Large intestine (tissue), 3 donors: ENCODE results near the gene PHF21B. TPM values are rescaled to one million over a fixed set of nuclear protein-coding genes. Genes with fewer than 3 reads are reported as not detected.
"Not testable (repeated sequence)": the region's sequence is repeated elsewhere in the genome, so short reads cannot be mapped to it uniquely, and the experiment has no call there.

Source experiments
- DNase-seq, 2 donors: peaks; one replicate each; pipeline versions ENCODE4 v3.0.0 to v3.0.0-alpha.2; 2013
- H3K27ac ChIP-seq: one replicate; pipeline ENCODE4 v1.5.1; 2013; ENCODE audit warnings: low read length
- H3K27me3 ChIP-seq: 2 replicates; pipeline ENCODE4 v1.6.1; 2013; ENCODE audit warnings: low read length; ENCODE audit not compliant: control insufficient read depth, insufficient read depth
- H3K36me3 ChIP-seq: 2 replicates; pipeline ENCODE4 v1.6.1; 2013; ENCODE audit warnings: low read length; ENCODE audit not compliant: control insufficient read depth, insufficient read depth
- H3K4me1 ChIP-seq: one replicate; pipeline ENCODE4 v1.6.1; 2013; ENCODE audit warnings: low read length; ENCODE audit not compliant: control insufficient read depth, insufficient read depth
- H3K4me3 ChIP-seq: one replicate; pipeline ENCODE4 v1.5.1; 2013; ENCODE audit warnings: low read length
- H3K9me3 ChIP-seq: one replicate; pipeline ENCODE4 v1.6.1; 2013; ENCODE audit warnings: mild to moderate bottlenecking, low read depth, low read length, moderate library complexity; ENCODE audit not compliant: control insufficient read depth
- WGBS: methylation state at CpG from one replicate; pipeline ENCODE4 v1.1.5; 2013; ENCODE audit warnings: low lambda C conversion rate; ENCODE audit not compliant: insufficient coverage; 5-methylcytosine and 5-hydroxymethylcytosine counted together
- polyA plus RNA-seq: library from polyadenylated mRNA; unstranded; fragments of 120-200 nt; gene quantifications from one replicate; pipeline ENCODE4 v1.2.1, GENCODE V29; 2013

Gene PHF21B
- polyA plus RNA-seq, 1 donor, result 0.63 TPM

- Histone ChIP-seq H3K4me1 (no peaks in the 10 kb centered on the region), H3K36me3 (no peaks in the 10 kb centered on the region), H3K27me3 (no peaks in the 10 kb centered on the region), H3K27ac (no peak overlapping the region), H3K9me3 (no peaks in the 10 kb centered on the region), H3K4me3 (no peak overlapping the region)
- DNase-seq, result no peak
- WGBS, result no CpG with 5 or more reads among the region's 13 CpGs
Observed at GRCh38 chr22:44859641-44860040, 150.2 kb downstream of the PHF21B start.

DNA sequence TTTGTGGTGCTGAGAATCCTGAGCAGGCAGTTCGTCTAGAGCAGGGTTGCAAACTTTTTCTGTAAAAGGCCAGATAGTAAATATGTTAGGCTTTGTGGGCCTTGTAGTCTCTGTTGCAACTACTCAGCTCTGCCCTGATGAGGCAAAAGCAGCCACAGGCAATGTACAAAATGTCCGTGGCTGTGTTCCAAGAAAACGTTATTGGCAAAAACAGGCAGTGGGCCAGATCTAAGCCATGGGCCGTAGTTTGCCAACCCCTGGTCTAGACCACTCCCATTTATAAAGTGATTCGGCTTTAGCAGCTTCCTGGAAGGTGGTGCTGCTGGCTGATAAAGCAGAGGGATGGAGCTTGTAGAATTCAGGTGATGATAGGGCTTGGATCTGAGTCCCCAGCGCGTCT, 151.0 kb downstream of the PHF21B start:
- H3K27ac ChIP-seq, H3K36me3 ChIP-seq, H3K27me3 ChIP-seq, H3K4me3 ChIP-seq, H3K4me1 ChIP-seq, H3K9me3 ChIP-seq, DNase-seq: not testable (repeated sequence)
- no CpG with 5 or more reads among the region's 7 CpGs for WGBS

DNA sequence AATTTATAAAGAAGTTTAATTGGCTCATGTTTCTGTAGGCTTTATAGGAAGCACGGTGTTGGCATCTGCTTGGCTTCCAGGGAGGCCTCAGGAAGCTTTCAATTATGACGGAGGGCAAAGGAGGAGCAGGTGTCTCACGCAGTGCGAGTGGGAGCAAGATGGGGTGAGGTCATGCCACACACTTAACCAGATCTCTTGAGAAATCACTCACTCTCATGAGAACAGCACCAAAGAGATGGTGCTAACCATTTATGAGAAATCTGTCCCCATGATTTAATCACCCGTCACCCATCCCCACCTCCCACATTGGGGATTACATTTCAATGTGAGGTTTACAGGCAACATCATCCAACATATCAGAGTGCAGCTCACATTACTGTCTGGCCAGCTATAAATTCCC, 153.9 kb downstream of the PHF21B start:
- Histone ChIP-seq H3K4me3 (no peak overlapping the region), H3K27ac (no peak overlapping the region), H3K4me1 (no peaks in the 10 kb centered on the region), H3K9me3 (no peaks in the 10 kb centered on the region), H3K27me3 (no peaks in the 10 kb centered on the region), H3K36me3 (no peaks in the 10 kb centered on the region)
- WGBS, result no CpG with 5 or more reads among the region's 5 CpGs
- no peak for DNase-seq

DNA sequence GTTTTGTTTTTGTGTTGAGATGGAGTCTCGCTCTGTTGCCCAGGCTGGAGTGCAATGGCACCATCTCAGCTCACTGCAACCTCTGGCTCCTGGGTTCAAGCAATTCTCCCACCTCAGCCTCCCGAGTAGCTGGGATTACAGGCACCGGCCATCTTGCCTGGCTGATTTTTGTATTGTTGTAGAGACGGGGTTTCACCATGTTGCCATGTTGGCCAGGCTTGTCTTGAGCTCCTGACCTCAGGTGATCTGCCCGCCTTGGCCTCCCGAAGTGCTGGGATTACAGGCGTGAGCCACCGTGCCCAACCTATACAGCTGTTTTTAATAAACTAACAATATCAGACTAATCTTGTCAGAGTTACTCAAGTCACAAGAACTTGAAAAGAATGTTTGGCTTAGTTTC, 155.2 kb downstream of the PHF21B start:
- H3K4me3 ChIP-seq, H3K4me1 ChIP-seq, DNase-seq, H3K27ac ChIP-seq, H3K9me3 ChIP-seq, H3K27me3 ChIP-seq, H3K36me3 ChIP-seq: not testable (repeated sequence)
- no CpG with 5 or more reads among the region's 8 CpGs for WGBS

- DNase-seq, result no peak
- Histone ChIP-seq H3K4me1 (no peaks in the 10 kb centered on the region), H3K36me3 (no peaks in the 10 kb centered on the region), H3K27ac (no peak overlapping the region), H3K27me3 (no peaks in the 10 kb centered on the region), H3K9me3 (no peaks in the 10 kb centered on the region), H3K4me3 (no peak overlapping the region)
- WGBS, result 20% methylated on average over 1 of the region's 6 CpGs
Observed at GRCh38 chr22:44850946-44851345, 158.9 kb downstream of the PHF21B start.

DNA sequence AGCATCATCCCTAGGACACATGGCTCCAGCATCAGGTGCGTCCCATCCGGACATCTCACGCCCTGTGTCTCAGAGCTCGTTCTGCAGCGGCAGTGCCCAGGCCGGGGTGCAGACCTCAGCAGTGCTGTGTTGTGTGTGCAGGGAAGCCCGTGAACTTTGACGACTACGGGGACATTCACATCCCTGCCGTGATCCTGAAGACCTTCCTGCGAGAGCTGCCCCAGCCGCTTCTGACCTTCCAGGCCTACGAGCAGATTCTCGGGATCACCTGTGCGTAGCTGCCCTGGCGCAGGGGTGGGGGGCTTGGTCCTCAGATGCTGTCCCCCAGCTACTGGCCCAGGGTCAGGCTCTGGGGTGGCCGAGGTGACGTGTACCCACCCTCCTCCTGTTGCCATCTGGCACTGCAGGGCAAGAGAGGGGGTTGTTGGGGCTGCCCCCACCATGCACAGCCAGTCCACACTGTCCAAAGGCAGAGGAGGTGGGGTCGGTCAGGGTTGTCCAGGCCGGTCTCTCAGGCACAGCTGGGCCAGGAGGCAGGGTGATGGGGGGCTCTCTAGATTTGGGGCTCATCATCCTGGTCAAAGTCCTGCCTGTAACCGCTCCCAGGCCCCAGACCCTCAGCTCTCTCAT, 160.9 kb downstream of the PHF21B start:
- H3K27ac ChIP-seq, result no peak overlapping the region
- H3K9me3 ChIP-seq, result no peaks in the 10 kb centered on the region
- H3K36me3 ChIP-seq, result no peaks in the 10 kb centered on the region
- WGBS, result no CpG with 5 or more reads among the region's 21 CpGs
- H3K4me3 ChIP-seq, result no peak overlapping the region
- DNase-seq, result no peak
- H3K4me1 ChIP-seq, result no peaks in the 10 kb centered on the region
- H3K27me3 ChIP-seq, result no peaks in the 10 kb centered on the region

DNA sequence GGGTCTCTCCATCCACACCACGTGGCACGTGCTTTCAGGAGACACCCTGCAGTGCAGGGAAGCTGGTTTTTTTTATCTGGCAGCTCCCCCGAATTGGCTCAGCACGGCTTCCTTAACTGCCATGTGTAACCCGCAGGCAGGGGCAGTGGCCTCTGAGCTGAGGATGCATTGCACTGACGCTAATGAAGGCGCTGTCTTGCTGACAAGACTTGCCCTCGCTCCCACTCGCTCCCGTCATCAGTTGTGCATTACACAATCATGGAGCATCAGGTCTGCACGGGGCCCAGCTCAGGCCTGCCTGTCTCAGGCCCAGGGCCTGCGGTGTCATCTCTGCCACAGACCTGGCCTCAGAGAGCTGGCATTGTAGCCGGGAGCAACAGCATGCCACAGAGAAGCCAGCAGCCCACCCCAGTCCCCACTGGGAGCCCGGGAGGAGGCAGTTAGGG, 161.5 kb downstream of the PHF21B start:
- no CpG with 5 or more reads among the region's 14 CpGs for WGBS
- Histone ChIP-seq H3K27me3 (no peaks in the 10 kb centered on the region), H3K4me3 (no peak overlapping the region), H3K9me3 (no peaks in the 10 kb centered on the region), H3K4me1 (no peaks in the 10 kb centered on the region), H3K36me3 (no peaks in the 10 kb centered on the region), H3K27ac (no peak overlapping the region)
- DNase-seq, result no peak

DNA sequence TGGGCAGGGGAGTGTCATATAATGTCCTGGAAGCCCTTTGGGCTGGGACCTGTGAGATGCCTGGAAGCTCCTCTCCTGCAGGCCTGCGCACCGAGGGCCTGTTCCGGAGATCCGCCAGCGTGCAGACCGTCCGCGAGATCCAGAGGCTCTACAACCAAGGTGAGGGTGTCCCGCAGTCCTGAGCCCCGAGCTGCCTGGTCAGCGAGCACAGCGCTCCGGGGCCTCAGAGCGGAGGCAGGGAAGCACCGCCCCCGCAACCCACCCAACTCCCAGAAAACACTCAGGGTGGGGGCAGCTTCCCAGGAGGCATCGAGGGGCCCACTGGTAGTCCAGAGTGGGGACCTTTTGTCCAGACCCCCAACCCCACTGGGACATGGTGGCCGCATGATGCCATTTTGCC, 161.9 kb downstream of the PHF21B start:
- Histone ChIP-seq H3K4me3 (no peak overlapping the region), H3K27me3 (no peaks in the 10 kb centered on the region), H3K9me3 (no peaks in the 10 kb centered on the region), H3K27ac (no peak overlapping the region), H3K4me1 (no peaks in the 10 kb centered on the region), H3K36me3 (no peaks in the 10 kb centered on the region)
- DNase-seq, result no peak
- no CpG with 5 or more reads among the region's 18 CpGs for WGBS

DNA sequence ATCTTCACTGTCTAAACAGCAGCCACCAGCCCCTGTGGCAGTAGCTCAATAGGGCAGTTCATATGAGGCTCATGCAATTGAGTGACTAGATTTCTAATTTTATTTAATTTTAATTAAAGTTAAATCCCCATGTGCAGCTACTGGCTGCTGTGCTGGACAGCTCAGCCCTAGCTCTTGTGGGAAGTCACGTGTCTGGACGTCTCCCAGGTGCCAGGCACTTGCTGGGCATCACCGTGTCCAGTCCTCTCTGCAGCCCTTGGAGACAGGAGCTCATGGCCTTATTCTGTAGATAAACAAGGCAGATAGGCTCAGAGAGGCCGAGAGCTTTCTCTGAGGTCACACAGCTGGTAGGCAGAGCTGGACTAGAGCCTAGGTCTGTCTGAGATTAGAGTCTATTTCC, 162.4 kb downstream of the PHF21B start:
- no peaks in the 10 kb centered on the region for H3K36me3 ChIP-seq
- no peaks in the 10 kb centered on the region for H3K4me1 ChIP-seq
- H3K4me3 ChIP-seq, result no peak overlapping the region
- no peaks in the 10 kb centered on the region for H3K27me3 ChIP-seq
- no peak overlapping the region for H3K27ac ChIP-seq
- no peak for DNase-seq
- H3K9me3 ChIP-seq, result no peaks in the 10 kb centered on the region
- no CpG with 5 or more reads among the region's 4 CpGs for WGBS

DNA sequence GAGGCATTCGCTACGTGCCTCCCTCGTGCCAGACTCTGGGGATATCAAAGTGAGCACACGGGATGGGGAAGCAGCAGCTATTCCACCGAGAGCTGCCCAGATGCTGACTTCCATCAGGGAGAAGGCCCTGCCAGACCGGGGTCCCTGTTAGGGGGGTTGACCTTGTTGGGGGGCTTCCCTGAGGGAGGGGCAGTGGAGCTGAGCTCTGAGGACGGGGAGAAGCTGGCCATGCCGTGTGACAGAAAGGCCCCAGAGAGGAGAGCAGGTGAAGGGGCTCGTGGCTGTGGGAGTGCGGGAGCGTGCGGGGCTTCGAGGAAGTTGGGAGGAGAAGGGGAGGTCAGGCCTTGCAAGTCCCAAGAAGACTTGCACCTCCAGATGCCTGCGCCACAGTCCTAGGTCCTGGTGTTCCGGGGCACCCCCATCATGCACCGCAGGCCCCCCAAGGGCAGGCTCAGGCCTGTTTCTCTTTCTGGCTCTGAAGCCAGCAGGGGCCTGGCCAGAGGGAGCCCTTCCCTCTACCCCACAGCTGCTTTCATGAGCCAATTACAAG, 163.0 kb downstream of the PHF21B start:
- Histone ChIP-seq H3K4me3 (no peak overlapping the region), H3K4me1 (no peaks in the 10 kb centered on the region), H3K27ac (no peak overlapping the region), H3K36me3 (no peaks in the 10 kb centered on the region), H3K9me3 (no peaks in the 10 kb centered on the region), H3K27me3 (no peaks in the 10 kb centered on the region)
- DNase-seq, result no peak
- no CpG with 5 or more reads among the region's 16 CpGs for WGBS
